ENCODE measurements around the gene SMURF1. TPM values are rescaled to one million over a fixed set of nuclear protein-coding genes. Genes with fewer than 3 reads are reported as not detected.

The SMURF1 gene
- total RNA-seq, 1 donor from 2014 or later = 44.7 TPM

GRCh38 chr7:99006739-99007424 is 137.0 kb downstream of the SMURF1 start:
- TF ChIP-seq EZH2 (IDR thresholded peaks at IDR 0.05; ENCODE audit: insufficient read depth, low read length) (no peak), CTCF (IDR thresholded peaks at IDR 0.05; ENCODE audit: insufficient read depth, low read depth, low read length) (no peak)
- no peak for FAIRE-seq

GRCh38 chr7:99005776-99006175 is 138.1 kb downstream of the SMURF1 start:
- H4K20me1 ChIP-seq (ENCODE audit: insufficient read depth, low read length) = peaks cover 25% of the 10 kb centered on the region
- H3K79me2 ChIP-seq (ENCODE audit: insufficient read depth, low read length) = no peaks in the 10 kb centered on the region
- no peak for DNase-seq (ENCODE audit: low read depth)
- no peak overlapping the region for H3K4me3 Mint-ChIP-seq (ENCODE audit: unreplicated experiment)
- no peak for FAIRE-seq
- H3K9me3 ChIP-seq (ENCODE audit: insufficient read depth, low read depth, low read length) = no peaks in the 10 kb centered on the region
- peaks cover 14% of the 10 kb centered on the region for H3K4me1 ChIP-seq (ENCODE audit: insufficient read depth, low read length)
- no peak overlapping the region for H3K4me2 ChIP-seq (ENCODE audit: low read length)
- no peak overlapping the region for H3K27ac ChIP-seq (ENCODE audit: low read depth, low read length)
- no peak for TF ChIP-seq CTCF (IDR thresholded peaks at IDR 0.05; ENCODE audit: insufficient read depth, low read depth, low read length)
- TF ChIP-seq EZH2 (IDR thresholded peaks at IDR 0.05; ENCODE audit: insufficient read depth, low read length) = no peak
- H3K4me1 Mint-ChIP-seq (ENCODE audit: low read depth, unreplicated experiment) = peaks cover 20% of the 10 kb centered on the region
- no peak overlapping the region for H2AFZ ChIP-seq (ENCODE audit: low read depth, low read length)
- H3K27me3 Mint-ChIP-seq (ENCODE audit: low read depth, unreplicated experiment) = no peaks in the 10 kb centered on the region
- H3K36me3 Mint-ChIP-seq (ENCODE audit: low read depth, unreplicated experiment) = peaks cover 28% of the 10 kb centered on the region
- H3K36me3 ChIP-seq (ENCODE audit: insufficient read depth, low read length) = peaks cover 32% of the 10 kb centered on the region
- no peak overlapping the region for H3K4me3 ChIP-seq (ENCODE audit: insufficient read depth, low read depth, low read length)
- no peaks in the 10 kb centered on the region for H3K27me3 ChIP-seq (ENCODE audit: insufficient read depth, low read length)
- H3K27ac Mint-ChIP-seq (ENCODE audit: unreplicated experiment) = no peak overlapping the region
- no peaks in the 10 kb centered on the region for H3K9me3 Mint-ChIP-seq (ENCODE audit: unreplicated experiment)
- no peak overlapping the region for H3K9ac ChIP-seq (ENCODE audit: low read length)

More at GRCh38 chr7:99006739-99007424, 137.0 kb downstream of the SMURF1 start:
- DNase-seq (ENCODE audit: low read depth) = no peak
- Histone ChIP-seq H3K4me2 (ENCODE audit: low read length) (no peak overlapping the region), H3K9me3 (ENCODE audit: insufficient read depth, low read depth, low read length) (no peaks in the 10 kb centered on the region), H4K20me1 (ENCODE audit: insufficient read depth, low read length) (peaks cover 25% of the 10 kb centered on the region), H3K4me3 (ENCODE audit: insufficient read depth, low read depth, low read length) (no peak overlapping the region), H3K9ac (ENCODE audit: low read length) (no peak overlapping the region), H3K36me3 (ENCODE audit: insufficient read depth, low read length) (peaks cover 38% of the 10 kb centered on the region), H3K79me2 (ENCODE audit: insufficient read depth, low read length) (no peaks in the 10 kb centered on the region), H3K4me1 (ENCODE audit: insufficient read depth, low read length) (peaks cover 3% of the 10 kb centered on the region), H3K27me3 (ENCODE audit: insufficient read depth, low read length) (no peaks in the 10 kb centered on the region), H2AFZ (ENCODE audit: low read depth, low read length) (no peak overlapping the region), H3K27ac (ENCODE audit: low read depth, low read length) (no peak overlapping the region)
- no peak overlapping the region for H3K4me3 Mint-ChIP-seq (ENCODE audit: unreplicated experiment)
- H3K27ac Mint-ChIP-seq (ENCODE audit: unreplicated experiment) = no peak overlapping the region
- peaks cover 9% of the 10 kb centered on the region for H3K4me1 Mint-ChIP-seq (ENCODE audit: low read depth, unreplicated experiment)
- no peaks in the 10 kb centered on the region for H3K9me3 Mint-ChIP-seq (ENCODE audit: unreplicated experiment)
- H3K27me3 Mint-ChIP-seq (ENCODE audit: low read depth, unreplicated experiment) = no peaks in the 10 kb centered on the region
- peaks cover 37% of the 10 kb centered on the region for H3K36me3 Mint-ChIP-seq (ENCODE audit: low read depth, unreplicated experiment)
